HepG2 (cell line): ENCODE results near the gene CPN1. TPM values are rescaled to one million over a fixed set of nuclear protein-coding genes. Genes with fewer than 3 reads are reported as not detected.

Source experiments
- EP300 ChIP-seq, 3 experiments: sonication (generic) in 1 of 3; formaldehyde crosslinking in 1 of 3; IDR thresholded peaks; 2 replicates each; pipeline versions ENCODE4 v1.5.1 to v1.6.1; 2011 to 2020; ENCODE audit warnings: low read depth in 2 of 3, low read length in 2 of 3, borderline replicate concordance in 1 of 3, improper control_type of control experiment in 1 of 3, mild to moderate bottlenecking in 1 of 3, missing genetic modification reagents in 1 of 3, moderate library complexity in 1 of 3
- HDAC2 ChIP-seq: sonication (generic); formaldehyde crosslinking; IDR thresholded peaks from 2 replicates; pipeline ENCODE4 v1.4.0; 2020; ENCODE audit warnings: missing genetic modification reagents
- HNRNPUL1 ChIP-seq: fragments of 200-400 bp; formaldehyde crosslinking; IDR thresholded peaks from 2 replicates; pipeline ENCODE4 v1.6.1; 2017; ENCODE audit warnings: low read depth, mild to moderate bottlenecking, low read length, moderate library complexity
- POLR2AphosphoS5 ChIP-seq: IDR thresholded peaks from 2 replicates; pipeline ENCODE4 v1.6.1; 2012; ENCODE audit warnings: low read depth, low read length
- RFXANK ChIP-seq: IDR thresholded peaks from 2 replicates; pipeline ENCODE4 v1.6.1; 2016
- XBP1 ChIP-seq: sonication (generic); formaldehyde crosslinking; IDR thresholded peaks from 2 replicates; pipeline ENCODE4 v1.5.0; 2020; ENCODE audit warnings: missing genetic modification reagents
- ZNF17 ChIP-seq: sonication (generic); formaldehyde crosslinking; IDR thresholded peaks from 2 replicates; pipeline ENCODE4 v1.5.0; 2020; ENCODE audit warnings: mild to moderate bottlenecking, missing genetic modification reagents
- ZNF441 ChIP-seq: sonication (generic); formaldehyde crosslinking; IDR thresholded peaks from 2 replicates; pipeline ENCODE4 v1.7.0; 2021; ENCODE audit warnings: missing genetic modification reagents, borderline replicate concordance
- polyA plus RNA-seq, 8 experiments: library from polyadenylated mRNA; depleted of rRNA in 3 of 8; stranded (reverse) in 7 of 8; unstranded in 1 of 8; fragments of >200 nt; fragmentation: Illumina TruSeq in 4 of 8; extraction: Trizol in 4 of 8; gene quantifications; 2 replicates each; pipeline versions ENCODE4 v1.2.1 to v1.2.3, GENCODE V29; 2011 to 2016; ENCODE audit warnings: low read depth in 4 of 8, missing spikeins in 1 of 8, mixed read lengths in 1 of 8; ENCODE audit not compliant: insufficient read depth in 1 of 8
- total RNA-seq, 5 experiments: library from RNA; depleted of rRNA; stranded (reverse); fragments of >200 nt; fragmentation: Illumina TruSeq; extraction: Trizol; gene quantifications; 2 replicates each; pipeline ENCODE4 v1.2.3, GENCODE V29; 2016; ENCODE audit warnings: low read depth in 1 of 5
- TF ChIP-seq, protein P1 (sequence below): IDR thresholded peaks from 2 replicates; pipeline ENCODE4 v1.6.1; 2016; ENCODE audit warnings: missing genetic modification reagents, missing compliant biosample characterization
- TF ChIP-seq, protein P2 (sequence below), 2 experiments: sonication (generic) in 1 of 2; formaldehyde crosslinking in 1 of 2; IDR thresholded peaks; 2 replicates each; pipeline versions ENCODE4 v1.4.0 to v1.6.1; 2016 to 2020; ENCODE audit warnings: borderline replicate concordance in 1 of 2, low read depth in 1 of 2, mild to moderate bottlenecking in 1 of 2, missing genetic modification reagents in 1 of 2
- TF ChIP-seq, protein P3 (sequence below), 2 experiments: sonication (generic) in 1 of 2; formaldehyde crosslinking in 1 of 2; IDR thresholded peaks; 2 replicates each; pipeline versions ENCODE4 v1.6.1 to v1.9.0; 2014 to 2022; ENCODE audit warnings: antibody characterized with exemption in 1 of 2, borderline replicate concordance in 1 of 2, inconsistent platforms in 1 of 2, low read depth in 1 of 2, missing genetic modification reagents in 1 of 2
- TF ChIP-seq, protein P4 (sequence below), 2 experiments: fragments of 450-650 bp in 1 of 2; sonication (generic) in 1 of 2; formaldehyde crosslinking; IDR thresholded peaks; 2 replicates each; pipeline versions ENCODE4 v1.5.0 to v1.8.0; 2020 to 2022; ENCODE audit warnings: mild to moderate bottlenecking in 1 of 2, missing genetic modification reagents in 1 of 2
- TF ChIP-seq, protein P5 (sequence below): sonication (generic); formaldehyde crosslinking; IDR thresholded peaks from 2 replicates; pipeline ENCODE4 v1.4.0; 2020; ENCODE audit warnings: missing genetic modification reagents

Gene CPN1
- total and polyA plus RNA-seq, 2 of the 13 experiments (the other 11 are each of a cell fraction or from before 2014, with no cell fraction given), result 17.3 to 35.1 TPM

DNA sequence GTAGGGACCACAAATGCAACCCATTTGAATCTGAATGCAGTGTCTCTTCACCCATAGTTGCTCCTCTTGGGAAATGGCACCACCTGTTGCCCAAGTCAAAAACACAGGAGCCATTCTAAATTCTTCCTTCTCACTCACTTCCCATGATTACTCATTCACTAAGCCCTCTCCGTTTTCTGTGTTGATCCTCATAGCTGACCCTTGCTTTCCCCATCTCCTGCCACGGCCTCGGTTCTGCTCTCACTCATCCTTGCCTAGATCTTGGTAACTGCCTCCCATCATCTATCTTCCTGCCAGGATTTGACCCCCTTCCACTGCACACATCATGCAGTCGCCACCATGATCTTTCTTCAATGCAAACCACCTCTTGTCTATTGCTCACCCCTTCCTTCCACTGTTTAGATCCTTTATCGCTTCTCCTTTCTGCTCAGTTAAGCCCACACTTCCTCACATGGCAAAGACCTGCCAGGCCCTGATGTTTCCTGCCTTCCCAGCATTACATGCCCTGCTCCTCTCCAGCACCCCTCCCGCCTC lies 19.0 kb upstream of the CPN1 start (continued):
- TF ChIP-seq POLR2AphosphoS5, result peak; percentile 67; the same call in 1 of the 2 replicates
- TF ChIP-seq, protein P1, sequence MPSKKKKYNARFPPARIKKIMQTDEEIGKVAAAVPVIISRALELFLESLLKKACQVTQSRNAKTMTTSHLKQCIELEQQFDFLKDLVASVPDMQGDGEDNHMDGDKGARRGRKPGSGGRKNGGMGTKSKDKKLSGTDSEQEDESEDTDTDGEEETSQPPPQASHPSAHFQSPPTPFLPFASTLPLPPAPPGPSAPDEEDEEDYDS (CRISPR knock-in tag), result 0 out of 2 replicates have a peak, but pooled peaks have one; percentile 14
- TF ChIP-seq, protein P2, sequence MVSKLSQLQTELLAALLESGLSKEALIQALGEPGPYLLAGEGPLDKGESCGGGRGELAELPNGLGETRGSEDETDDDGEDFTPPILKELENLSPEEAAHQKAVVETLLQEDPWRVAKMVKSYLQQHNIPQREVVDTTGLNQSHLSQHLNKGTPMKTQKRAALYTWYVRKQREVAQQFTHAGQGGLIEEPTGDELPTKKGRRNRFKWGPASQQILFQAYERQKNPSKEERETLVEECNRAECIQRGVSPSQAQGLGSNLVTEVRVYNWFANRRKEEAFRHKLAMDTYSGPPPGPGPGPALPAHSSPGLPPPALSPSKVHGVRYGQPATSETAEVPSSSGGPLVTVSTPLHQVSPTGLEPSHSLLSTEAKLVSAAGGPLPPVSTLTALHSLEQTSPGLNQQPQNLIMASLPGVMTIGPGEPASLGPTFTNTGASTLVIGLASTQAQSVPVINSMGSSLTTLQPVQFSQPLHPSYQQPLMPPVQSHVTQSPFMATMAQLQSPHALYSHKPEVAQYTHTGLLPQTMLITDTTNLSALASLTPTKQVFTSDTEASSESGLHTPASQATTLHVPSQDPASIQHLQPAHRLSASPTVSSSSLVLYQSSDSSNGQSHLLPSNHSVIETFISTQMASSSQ (IDR thresholded peaks at IDR 0.05; ENCODE audit: low read depth), result 0 out of 2 replicates have a peak, but pooled peaks have one; percentile 21
- TF ChIP-seq, protein P2 (CRISPR knock-in tag; IDR thresholded peaks at IDR 0.05; ENCODE audit: borderline replicate concordance), result no peak
- TF ChIP-seq, protein P3, sequence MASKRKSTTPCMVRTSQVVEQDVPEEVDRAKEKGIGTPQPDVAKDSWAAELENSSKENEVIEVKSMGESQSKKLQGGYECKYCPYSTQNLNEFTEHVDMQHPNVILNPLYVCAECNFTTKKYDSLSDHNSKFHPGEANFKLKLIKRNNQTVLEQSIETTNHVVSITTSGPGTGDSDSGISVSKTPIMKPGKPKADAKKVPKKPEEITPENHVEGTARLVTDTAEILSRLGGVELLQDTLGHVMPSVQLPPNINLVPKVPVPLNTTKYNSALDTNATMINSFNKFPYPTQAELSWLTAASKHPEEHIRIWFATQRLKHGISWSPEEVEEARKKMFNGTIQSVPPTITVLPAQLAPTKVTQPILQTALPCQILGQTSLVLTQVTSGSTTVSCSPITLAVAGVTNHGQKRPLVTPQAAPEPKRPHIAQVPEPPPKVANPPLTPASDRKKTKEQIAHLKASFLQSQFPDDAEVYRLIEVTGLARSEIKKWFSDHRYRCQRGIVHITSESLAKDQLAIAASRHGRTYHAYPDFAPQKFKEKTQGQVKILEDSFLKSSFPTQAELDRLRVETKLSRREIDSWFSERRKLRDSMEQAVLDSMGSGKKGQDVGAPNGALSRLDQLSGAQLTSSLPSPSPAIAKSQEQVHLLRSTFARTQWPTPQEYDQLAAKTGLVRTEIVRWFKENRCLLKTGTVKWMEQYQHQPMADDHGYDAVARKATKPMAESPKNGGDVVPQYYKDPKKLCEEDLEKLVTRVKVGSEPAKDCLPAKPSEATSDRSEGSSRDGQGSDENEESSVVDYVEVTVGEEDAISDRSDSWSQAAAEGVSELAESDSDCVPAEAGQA (IDR thresholded peaks at IDR 0.05; ENCODE audit: low read depth), result no peak
- TF ChIP-seq, protein P3 (CRISPR knock-in tag; IDR thresholded peaks at IDR 0.05; ENCODE audit: borderline replicate concordance), result no peak
- TF ChIP-seq ZNF17, result no peak
- no peak for TF ChIP-seq RFXANK
- TF ChIP-seq, protein P4, sequence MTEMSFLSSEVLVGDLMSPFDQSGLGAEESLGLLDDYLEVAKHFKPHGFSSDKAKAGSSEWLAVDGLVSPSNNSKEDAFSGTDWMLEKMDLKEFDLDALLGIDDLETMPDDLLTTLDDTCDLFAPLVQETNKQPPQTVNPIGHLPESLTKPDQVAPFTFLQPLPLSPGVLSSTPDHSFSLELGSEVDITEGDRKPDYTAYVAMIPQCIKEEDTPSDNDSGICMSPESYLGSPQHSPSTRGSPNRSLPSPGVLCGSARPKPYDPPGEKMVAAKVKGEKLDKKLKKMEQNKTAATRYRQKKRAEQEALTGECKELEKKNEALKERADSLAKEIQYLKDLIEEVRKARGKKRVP (CRISPR knock-in tag; IDR thresholded peaks at IDR 0.05), result peak in 1 of 2 experiments; percentile 36; a peak in 1 of 4 replicates
- no peak for TF ChIP-seq XBP1 (CRISPR knock-in tag)
- no peak for TF ChIP-seq HNRNPUL1
- no peak for TF ChIP-seq EP300 (IDR thresholded peaks at IDR 0.05; ENCODE audit: low read depth in 2 of 2, low read length in 2 of 2)
- TF ChIP-seq EP300 (CRISPR knock-in tag; IDR thresholded peaks at IDR 0.05; ENCODE audit: borderline replicate concordance), result 0 out of 2 replicates have a peak, but pooled peaks have one; percentile 19
- TF ChIP-seq, protein P5, sequence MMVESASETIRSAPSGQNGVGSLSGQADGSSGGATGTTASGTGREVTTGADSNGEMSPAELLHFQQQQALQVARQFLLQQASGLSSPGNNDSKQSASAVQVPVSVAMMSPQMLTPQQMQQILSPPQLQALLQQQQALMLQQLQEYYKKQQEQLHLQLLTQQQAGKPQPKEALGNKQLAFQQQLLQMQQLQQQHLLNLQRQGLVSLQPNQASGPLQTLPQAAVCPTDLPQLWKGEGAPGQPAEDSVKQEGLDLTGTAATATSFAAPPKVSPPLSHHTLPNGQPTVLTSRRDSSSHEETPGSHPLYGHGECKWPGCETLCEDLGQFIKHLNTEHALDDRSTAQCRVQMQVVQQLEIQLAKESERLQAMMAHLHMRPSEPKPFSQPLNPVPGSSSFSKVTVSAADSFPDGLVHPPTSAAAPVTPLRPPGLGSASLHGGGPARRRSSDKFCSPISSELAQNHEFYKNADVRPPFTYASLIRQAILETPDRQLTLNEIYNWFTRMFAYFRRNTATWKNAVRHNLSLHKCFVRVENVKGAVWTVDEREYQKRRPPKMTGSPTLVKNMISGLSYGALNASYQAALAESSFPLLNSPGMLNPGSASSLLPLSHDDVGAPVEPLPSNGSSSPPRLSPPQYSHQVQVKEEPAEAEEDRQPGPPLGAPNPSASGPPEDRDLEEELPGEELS (CRISPR knock-in tag), result peak; percentile 17; the same call in 1 of the 2 replicates
- peak; percentile 48; the same call in 1 of the 2 replicates for TF ChIP-seq ZNF441 (CRISPR knock-in tag)
- peak; percentile 44; the same call in 1 of the 2 replicates for TF ChIP-seq HDAC2 (CRISPR knock-in tag)
